Activated B cell treated with CpG ODN at 0.5 μM for 24 hours (primary cell): ENCODE measurements around the gene ACAD11. TPM values are rescaled to one million over a fixed set of nuclear protein-coding genes. Genes with fewer than 3 reads are reported as not detected.
"Not testable (repeated sequence)": the region's sequence is repeated elsewhere in the genome, so short reads cannot be mapped to it uniquely, and the experiment has no call there.

ENCODE experiments used
- ATAC-seq: fragments of 200-7000 bp; cut with Tn5 transposase; one replicate; pipeline ENCODE4 v1.10.0; 2021; ENCODE audit warnings: low read depth, mild to moderate bottlenecking, moderate library complexity
- CTCF ChIA-PET: fragments of 350-600 bp; sonication (Branson Sonifier 250); formaldehyde crosslinking; loops from one replicate; lab custom pipeline; 2021; ENCODE audit warnings: antibody characterized with exemption; lab: Charles Lee
- POLR2A ChIA-PET: fragments of 350-600 bp; sonication (Branson Sonifier 250); formaldehyde crosslinking; loops from one replicate; lab custom pipeline; 2021; ENCODE audit warnings: antibody characterized with exemption; lab: Charles Lee
- DNase-seq: peaks from one replicate; pipeline ENCODE4 v3.0.0; 2022
- H3K27ac Mint-ChIP-seq: one replicate; pipeline ENCODE4 v1.8.0; 2020; ENCODE audit warnings: mixed read lengths
- H3K27me3 Mint-ChIP-seq: one replicate; pipeline ENCODE4 v1.8.0; 2021; ENCODE audit warnings: mixed read lengths
- H3K36me3 Mint-ChIP-seq: one replicate; pipeline ENCODE4 v1.8.0; 2021; ENCODE audit warnings: low read depth, mixed read lengths
- H3K4me1 Mint-ChIP-seq: one replicate; pipeline ENCODE4 v1.8.0; 2021; ENCODE audit warnings: mixed read lengths
- H3K4me3 Mint-ChIP-seq: one replicate; pipeline ENCODE4 v1.8.0; 2020; ENCODE audit warnings: mild to moderate bottlenecking, mixed read lengths
- H3K9me3 Mint-ChIP-seq: one replicate; pipeline ENCODE4 v1.8.0; 2020; ENCODE audit warnings: mixed read lengths
- CTCF ChIP-seq: fragments of 200-600 bp; IDR thresholded peaks from one replicate; pipeline ENCODE4 v1.8.0; 2022; ENCODE audit warnings: antibody characterized with exemption, mild to moderate bottlenecking
- intact Hi-C: fragments of 100-400 bp; cut with micrococcal nuclease; formaldehyde crosslinking; loops from one replicate; pipeline ENCODE4 v1.15.1; 2024
- total RNA-seq: library from RNA; stranded (reverse); gene quantifications from 2 replicates; pipeline ENCODE4 v1.2.3, GENCODE V29; 2022

The ACAD11 gene
- total RNA-seq, 1 donor from 2014 or later, result 24.0 TPM

GRCh38 chr3:132622148-132622547 lies 37.5 kb downstream of the ACAD11 start:
- DNase-seq (no peak), ATAC-seq (no peak)
- H3K9me3 Mint-ChIP-seq, result no peaks in the 10 kb centered on the region
- intact Hi-C loops, result no loop called here
- no peak for TF ChIP-seq CTCF
- H3K4me1 Mint-ChIP-seq, result peaks cover 6% of the 10 kb centered on the region
- ChIA-PET CTCF (no interaction called here), POLR2A (no interaction called here)
- H3K27me3 Mint-ChIP-seq, result no peaks in the 10 kb centered on the region
- peaks cover 38% of the 10 kb centered on the region for H3K36me3 Mint-ChIP-seq
- no peak overlapping the region for H3K4me3 Mint-ChIP-seq
- no peak overlapping the region for H3K27ac Mint-ChIP-seq

- TF ChIP-seq CTCF, result no peak
- ChIA-PET POLR2A (no interaction called here), CTCF (no interaction called here)
- DNase-seq (no peak), ATAC-seq (no peak)
- Mint-ChIP-seq H3K27me3 (no peaks in the 10 kb centered on the region), H3K4me3 (no peak overlapping the region), H3K27ac (no peak overlapping the region), H3K36me3 (peaks cover 46% of the 10 kb centered on the region), H3K9me3 (peaks cover 6% of the 10 kb centered on the region), H3K4me1 (no peaks in the 10 kb centered on the region)
- intact Hi-C loops, result no loop called here
Observed at GRCh38 chr3:132616780-132617179, 42.8 kb downstream of the ACAD11 start.

GRCh38 chr3:132615881-132616280 lies 43.7 kb downstream of the ACAD11 start:
- Mint-ChIP-seq H3K4me3 (no peak overlapping the region), H3K27ac (no peak overlapping the region), H3K36me3 (peaks cover 45% of the 10 kb centered on the region), H3K27me3 (no peaks in the 10 kb centered on the region), H3K9me3 (peaks cover 6% of the 10 kb centered on the region), H3K4me1 (peaks cover 5% of the 10 kb centered on the region)
- DNase-seq, result no peak
- ATAC-seq, result no peak
- intact Hi-C loops, result no loop called here
- POLR2A ChIA-PET, result no interaction called here
- CTCF ChIA-PET, result no interaction called here
- TF ChIP-seq CTCF, result no peak

GRCh38 chr3:132615301-132615700 lies 44.3 kb downstream of the ACAD11 start:
- H3K36me3 Mint-ChIP-seq, result peaks cover 39% of the 10 kb centered on the region
- intact Hi-C loops, DNase-seq, H3K9me3 Mint-ChIP-seq, H3K27me3 Mint-ChIP-seq, H3K4me3 Mint-ChIP-seq, POLR2A ChIA-PET, H3K27ac Mint-ChIP-seq, H3K4me1 Mint-ChIP-seq, ATAC-seq, CTCF ChIA-PET: not testable (repeated sequence)

- POLR2A ChIA-PET, H3K9me3 Mint-ChIP-seq, CTCF ChIA-PET, intact Hi-C loops, ATAC-seq, H3K4me3 Mint-ChIP-seq, H3K27me3 Mint-ChIP-seq, DNase-seq, H3K4me1 Mint-ChIP-seq, H3K27ac Mint-ChIP-seq: not testable (repeated sequence)
- peaks cover 67% of the 10 kb centered on the region for H3K36me3 Mint-ChIP-seq
Observed at GRCh38 chr3:132606620-132607019, 53.0 kb downstream of the ACAD11 start.

DNA sequence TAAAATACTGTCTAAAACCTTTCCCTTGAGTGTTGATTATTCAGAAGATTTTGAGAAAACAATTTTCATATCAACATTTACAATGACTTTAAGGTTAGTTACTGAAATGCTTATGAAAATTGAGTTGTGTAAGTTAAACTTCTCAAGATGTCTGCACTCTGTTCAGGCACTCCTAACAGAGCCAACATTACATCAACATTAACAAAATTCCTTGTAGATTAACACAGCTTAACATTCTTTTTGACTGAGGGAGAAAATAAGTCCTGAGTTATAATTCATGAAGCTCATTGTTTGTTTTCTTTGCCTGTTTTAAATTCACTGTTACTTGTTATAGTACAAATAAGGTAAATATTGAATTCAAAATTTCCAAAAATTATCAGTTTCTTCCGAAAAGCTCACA lies 53.5 kb downstream of the ACAD11 start:
- H3K27ac Mint-ChIP-seq, result no peak overlapping the region

More for the DNA sequence above, 53.5 kb downstream of the ACAD11 start:
- no peak overlapping the region for H3K4me3 Mint-ChIP-seq
- ChIA-PET POLR2A (no interaction called here), CTCF (no interaction called here)
- TF ChIP-seq CTCF, result no peak
- H3K4me1 Mint-ChIP-seq, result peaks cover 2% of the 10 kb centered on the region
- intact Hi-C loops, result no loop called here
- no peak for DNase-seq
- peaks cover 2% of the 10 kb centered on the region for H3K9me3 Mint-ChIP-seq
- no peaks in the 10 kb centered on the region for H3K27me3 Mint-ChIP-seq
- peaks cover 64% of the 10 kb centered on the region for H3K36me3 Mint-ChIP-seq
- no peak for ATAC-seq
